H9 (cell line): ENCODE data around the gene GTPBP6. TPM values are rescaled to one million over a fixed set of nuclear protein-coding genes. Genes with fewer than 3 reads are reported as not detected.

Source experiments
- DNase-seq: peaks from one replicate; pipeline ENCODE4 v3.0.0-alpha.2; 2017
- H2AFZ ChIP-seq: one replicate; pipeline ENCODE4 v1.6.1; 2013; ENCODE audit warnings: mild to moderate bottlenecking, low read length, control low read depth, moderate library complexity
- H2AK5ac ChIP-seq: 2 replicates; pipeline ENCODE4 v1.6.1; 2013; ENCODE audit warnings: low read length, control low read depth, mixed read lengths; ENCODE audit not compliant: insufficient read length
- H2BK120ac ChIP-seq: one replicate; pipeline ENCODE4 v1.6.1; 2013; ENCODE audit warnings: low read depth, mild to moderate bottlenecking, low read length, control low read depth, inconsistent platforms; ENCODE audit not compliant: poor library complexity, severe bottlenecking
- H2BK12ac ChIP-seq: 2 replicates; pipeline ENCODE4 v1.6.1; 2013; ENCODE audit warnings: low read length, control low read depth, mixed read lengths, low read depth; ENCODE audit not compliant: insufficient read length
- H2BK15ac ChIP-seq: 2 replicates; pipeline ENCODE4 v1.6.1; 2013; ENCODE audit warnings: low read depth, low read length, control low read depth
- H2BK20ac ChIP-seq: one replicate; pipeline ENCODE4 v1.6.1; 2013; ENCODE audit warnings: low read depth, mild to moderate bottlenecking, low read length, control low read depth, inconsistent platforms; ENCODE audit not compliant: poor library complexity, severe bottlenecking
- H2BK5ac ChIP-seq: 2 replicates; pipeline ENCODE4 v1.6.1; 2013; ENCODE audit warnings: low read length, control low read depth, mixed read lengths; ENCODE audit not compliant: insufficient read length
- H3K14ac ChIP-seq: 2 replicates; pipeline ENCODE4 v1.6.1; 2013; ENCODE audit warnings: low read length, control low read depth; ENCODE audit not compliant: insufficient read depth
- H3K18ac ChIP-seq: 2 replicates; pipeline ENCODE4 v1.6.1; 2013; ENCODE audit warnings: low read depth, mild to moderate bottlenecking, mixed read lengths, low read length, control low read depth; ENCODE audit not compliant: insufficient read length
- H3K23ac ChIP-seq: 2 replicates; pipeline ENCODE4 v1.6.1; 2013; ENCODE audit warnings: low read length, control low read depth, mixed read lengths, low read depth; ENCODE audit not compliant: insufficient read length
- H3K23me2 ChIP-seq: 2 replicates; pipeline ENCODE4 v1.6.1; 2013; ENCODE audit warnings: low read depth, mild to moderate bottlenecking, mixed read lengths, low read length, control low read depth; ENCODE audit not compliant: insufficient read length, poor library complexity, severe bottlenecking
- H3K27ac ChIP-seq: 2 replicates; pipeline ENCODE4 v1.5.1; 2013; ENCODE audit warnings: low read length, control low read depth, mixed read lengths, low read depth; ENCODE audit not compliant: insufficient read length
- H3K27me3 ChIP-seq: 2 replicates; pipeline ENCODE4 v1.6.1; 2013; ENCODE audit warnings: low read length, control low read depth, inconsistent platforms; ENCODE audit not compliant: insufficient read depth
- H3K4ac ChIP-seq: 2 replicates; pipeline ENCODE4 v1.6.1; 2013; ENCODE audit warnings: low read depth, mild to moderate bottlenecking, control low read depth, inconsistent platforms, low read length, moderate library complexity
- H3K4me1 ChIP-seq: 2 replicates; pipeline ENCODE4 v1.6.1; 2013; ENCODE audit warnings: low read length, control low read depth, inconsistent platforms; ENCODE audit not compliant: insufficient read depth
- H3K4me2 ChIP-seq: 2 replicates; pipeline ENCODE4 v1.6.1; 2013; ENCODE audit warnings: low read length, control low read depth, mixed read lengths; ENCODE audit not compliant: insufficient read length, insufficient read depth
- H3K56ac ChIP-seq: 2 replicates; pipeline ENCODE4 v1.6.1; 2013; ENCODE audit warnings: low read depth, mild to moderate bottlenecking, mixed read lengths, low read length, control low read depth; ENCODE audit not compliant: insufficient read length
- H3K79me1 ChIP-seq: 2 replicates; pipeline ENCODE4 v1.6.1; 2013; ENCODE audit warnings: low read depth, mild to moderate bottlenecking, moderate library complexity, low read length, control low read depth, inconsistent platforms; ENCODE audit not compliant: insufficient read depth, poor library complexity, severe bottlenecking
- H3K79me2 ChIP-seq: 2 replicates; pipeline ENCODE4 v1.6.1; 2013; ENCODE audit warnings: low read length, control low read depth, inconsistent platforms; ENCODE audit not compliant: insufficient read depth
- H3K9ac ChIP-seq: 2 replicates; pipeline ENCODE4 v1.6.1; 2013; ENCODE audit warnings: low read length, control low read depth, mixed read lengths; ENCODE audit not compliant: insufficient read length; ENCODE audit errors: extremely low read depth
- H3K9me3 ChIP-seq: one replicate; pipeline ENCODE4 v1.6.1; 2013; ENCODE audit warnings: low read depth, low read length, inconsistent platforms; ENCODE audit not compliant: control insufficient read depth
- H3T11ph ChIP-seq: one replicate; pipeline ENCODE4 v1.6.1; 2013; ENCODE audit warnings: mild to moderate bottlenecking, low read length, control low read depth, inconsistent platforms
- H4K20me1 ChIP-seq: one replicate; pipeline ENCODE4 v1.6.1; 2013; ENCODE audit not compliant: control insufficient read depth, insufficient read length, insufficient read depth
- H4K5ac ChIP-seq: 2 replicates; pipeline ENCODE4 v1.6.1; 2013; ENCODE audit warnings: low read depth, mild to moderate bottlenecking, mixed read lengths, low read length, control low read depth; ENCODE audit not compliant: insufficient read length
- H4K8ac ChIP-seq: replicated peaks from 2 replicates; pipeline ENCODE4 v1.6.1; 2013; ENCODE audit warnings: low read length, control low read depth, mixed read lengths, low read depth; ENCODE audit not compliant: insufficient read length
- H4K91ac ChIP-seq: 2 replicates; pipeline ENCODE4 v1.6.1; 2013; ENCODE audit warnings: low read depth, mild to moderate bottlenecking, moderate library complexity, mixed read lengths, low read length, control low read depth; ENCODE audit not compliant: insufficient read length
- H3K27ac Mint-ChIP-seq, 3 experiments: 2 replicates in 2 of 3; 3 replicates in 1 of 3; pipeline ENCODE4 v1.8.0; 2020 to 2021; ENCODE audit warnings: mixed read lengths in 3 of 3, mild to moderate bottlenecking in 1 of 3, moderate library complexity in 1 of 3
- H3K27me3 Mint-ChIP-seq: 2 replicates; pipeline ENCODE4 v1.8.0; 2021; ENCODE audit warnings: low read depth, mild to moderate bottlenecking, moderate library complexity, mixed read lengths
- H3K36me3 Mint-ChIP-seq, 3 experiments: 2 replicates in 2 of 3; 3 replicates in 1 of 3; pipeline ENCODE4 v1.8.0; 2020 to 2021; ENCODE audit warnings: low read depth in 3 of 3, mixed read lengths in 3 of 3; ENCODE audit not compliant: insufficient read depth in 1 of 3
- H3K4me1 Mint-ChIP-seq, 2 experiments: 2 replicates each; pipeline ENCODE4 v1.8.0; 2020; ENCODE audit warnings: mixed read lengths in 2 of 2
- H3K4me3 Mint-ChIP-seq, 2 experiments: 2 replicates in 1 of 2; 3 replicates in 1 of 2; pipeline ENCODE4 v1.8.0; 2020 to 2021; ENCODE audit warnings: mild to moderate bottlenecking in 2 of 2, mixed read lengths in 2 of 2, moderate library complexity in 1 of 2
- H3K9me3 Mint-ChIP-seq, 2 experiments: 2 replicates in 1 of 2; 3 replicates in 1 of 2; pipeline ENCODE4 v1.8.0; 2020; ENCODE audit warnings: mild to moderate bottlenecking in 2 of 2, mixed read lengths in 2 of 2, moderate library complexity in 1 of 2
- CTCF ChIP-seq: fragments of 200-600 bp; sonication (generic); conservative IDR thresholded peaks from 3 replicates; pipeline ENCODE4 v1.8.0; 2021; ENCODE audit warnings: antibody characterized with exemption, mild to moderate bottlenecking
- WGBS: extraction: QIAGEN DNeasy Blood & Tissue Kit; methylation state at CpG from one replicate; pipeline ENCODE4 v1.1.7; 2013; ENCODE audit warnings: missing lambda C conversion rate, low lambda C conversion rate, mixed read lengths; ENCODE audit not compliant: insufficient read length; ENCODE audit errors: extremely low coverage; 5-methylcytosine and 5-hydroxymethylcytosine counted together
- total RNA-seq: library from RNA; stranded (reverse); gene quantifications from 2 replicates; pipeline ENCODE4 v1.2.1, GENCODE V29; 2021

Gene GTPBP6
- total RNA-seq, 1 experiment from 2014 or later = 64.0 TPM

DNA sequence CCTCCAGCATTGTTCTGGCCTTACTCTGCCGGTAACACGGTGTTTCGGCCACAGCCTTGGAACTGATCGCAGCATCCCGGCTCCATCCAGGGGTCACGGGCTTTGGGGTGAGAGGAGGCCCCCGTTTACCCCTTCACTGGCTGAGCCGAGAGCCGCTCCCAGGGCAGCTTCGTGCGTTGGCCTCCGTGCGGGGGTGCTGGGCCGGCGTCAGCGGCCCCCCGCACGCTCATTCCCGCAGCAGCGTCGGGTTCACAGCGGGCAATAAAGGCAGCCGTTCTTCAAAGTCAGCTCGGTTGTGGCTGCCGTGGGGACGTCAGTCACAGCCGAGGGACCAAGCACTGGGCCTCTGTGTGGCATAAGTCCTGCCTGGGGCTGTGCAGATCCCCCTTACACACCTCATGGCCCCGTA, 62.7 kb downstream of the GTPBP6 start:
- DNase-seq = no peak
- peaks cover 4% of the 10 kb centered on the region for H4K20me1 ChIP-seq
- H3K9ac ChIP-seq = no peak overlapping the region
- H2BK20ac ChIP-seq = no peak overlapping the region
- no peak for TF ChIP-seq CTCF
- H3K9me3 ChIP-seq = no peaks in the 10 kb centered on the region
- H3K79me2 ChIP-seq = no peaks in the 10 kb centered on the region
- H3K27ac ChIP-seq = no peak overlapping the region
- no peak overlapping the region for H4K8ac ChIP-seq
- H3K4me1 Mint-ChIP-seq = peaks cover 4 to 5% of the 10 kb centered on the region in 2 experiments
- no peak overlapping the region for H3K4me2 ChIP-seq
- H2BK15ac ChIP-seq = no peak overlapping the region
- H3T11ph ChIP-seq = no peak overlapping the region
- H3K27me3 ChIP-seq = no peaks in the 10 kb centered on the region
- H3K56ac ChIP-seq = no peak overlapping the region
- no CpG with 5 or more reads among the region's 28 CpGs for WGBS
- H3K23ac ChIP-seq = no peak overlapping the region
- peaks cover 4% of the 10 kb centered on the region for H3K27me3 Mint-ChIP-seq
- H3K14ac ChIP-seq = no peak overlapping the region
- no peak overlapping the region for H2BK12ac ChIP-seq
- no peak overlapping the region for H3K4me3 Mint-ChIP-seq
- H2BK5ac ChIP-seq = no peak overlapping the region
- H3K9me3 Mint-ChIP-seq = peaks cover 2 to 7% of the 10 kb centered on the region in 2 experiments; a peak in 4 of 5 replicates
- H3K23me2 ChIP-seq = no peaks in the 10 kb centered on the region
- H3K4ac ChIP-seq = no peak overlapping the region
- no peak overlapping the region for H2BK120ac ChIP-seq
- no peak overlapping the region for H4K5ac ChIP-seq
- H3K79me1 ChIP-seq = no peaks in the 10 kb centered on the region
- no peaks in the 10 kb centered on the region for H3K4me1 ChIP-seq
- H2AK5ac ChIP-seq = no peak overlapping the region
- no peak overlapping the region for H2AFZ ChIP-seq
- no peak overlapping the region for H4K91ac ChIP-seq
- H3K18ac ChIP-seq = no peak overlapping the region
- no peaks in the 10 kb centered on the region; a peak in 1 of 7 replicates for H3K36me3 Mint-ChIP-seq
- no peak overlapping the region for H3K27ac Mint-ChIP-seq

Other genes starting within 250 kb of the GTPBP6 start
- 96.5 and 96.9 TPM in 2 replicates for gene PLCXD1, start 37.4 kb downstream of the GTPBP6 start, total RNA-seq
- gene PPP2R3B, start 68.1 kb upstream of the GTPBP6 start, total RNA-seq = 63.3 and 72.1 TPM in 2 replicates